ENCODE data around the gene NFATC3.

Gene NFATC3

GRCh38 chr16:68190081-68190480 is 104.9 kb downstream of the NFATC3 start:
- TF ChIP-seq POLR2A (IDR thresholded peaks at IDR 0.05; ENCODE audit: low read length) (no peak), GATA1 (IDR thresholded peaks at IDR 0.05; ENCODE audit: low read depth, low read length) (no peak)

GRCh38 chr16:68190736-68191510 is 105.8 kb downstream of the NFATC3 start:
- TF ChIP-seq POLR2A (IDR thresholded peaks at IDR 0.05; ENCODE audit: low read length) = no peak
- no peak for TF ChIP-seq GATA1 (IDR thresholded peaks at IDR 0.05; ENCODE audit: low read depth, low read length)
- no peak for DNase-seq

More at GRCh38 chr16:68190081-68190480, 104.9 kb downstream of the NFATC3 start:
- peak in 1 of 2 experiments; percentile 16 for DNase-seq

GRCh38 chr16:68194251-68194650 is 109.1 kb downstream of the NFATC3 start:
- DNase-seq = no peak
- no peak for TF ChIP-seq GATA1 (IDR thresholded peaks at IDR 0.05; ENCODE audit: low read depth, low read length)

- TF ChIP-seq POLR2A (IDR thresholded peaks at IDR 0.05; ENCODE audit: low read length) = no peak
- no peak for TF ChIP-seq GATA1 (IDR thresholded peaks at IDR 0.05; ENCODE audit: low read depth, low read length)
- DNase-seq = no peak
Measured at GRCh38 chr16:68197250-68197649, 112.1 kb downstream of the NFATC3 start.

- no peak for DNase-seq
- TF ChIP-seq GATA1 (IDR thresholded peaks at IDR 0.05; ENCODE audit: low read depth, low read length) = no peak
- TF ChIP-seq POLR2A (IDR thresholded peaks at IDR 0.05; ENCODE audit: low read length) = no peak
Measured at GRCh38 chr16:68200088-68200783, 115.1 kb downstream of the NFATC3 start.

- DNase-seq = no peak
Measured at GRCh38 chr16:68202091-68202519, 116.9 kb downstream of the NFATC3 start.

GRCh38 chr16:68206245-68206644 is 121.1 kb downstream of the NFATC3 start:
- no peak for TF ChIP-seq GATA1 (IDR thresholded peaks at IDR 0.05; ENCODE audit: low read depth, low read length)
- no peak for TF ChIP-seq POLR2A (IDR thresholded peaks at IDR 0.05; ENCODE audit: low read length)
- no peak for DNase-seq

More at GRCh38 chr16:68202091-68202519, 116.9 kb downstream of the NFATC3 start:
- TF ChIP-seq POLR2A (IDR thresholded peaks at IDR 0.05; ENCODE audit: low read length) = no peak
- no peak for TF ChIP-seq GATA1 (IDR thresholded peaks at IDR 0.05; ENCODE audit: low read depth, low read length)

- DNase-seq = no peak
- no peak for TF ChIP-seq POLR2A (IDR thresholded peaks at IDR 0.05; ENCODE audit: low read length)
- no peak for TF ChIP-seq GATA1 (IDR thresholded peaks at IDR 0.05; ENCODE audit: low read depth, low read length)
Measured at GRCh38 chr16:68214726-68215125, 129.6 kb downstream of the NFATC3 start.

- DNase-seq = no peak
- TF ChIP-seq POLR2A (IDR thresholded peaks at IDR 0.05; ENCODE audit: low read length) (no peak), GATA1 (IDR thresholded peaks at IDR 0.05; ENCODE audit: low read depth, low read length) (no peak)
Measured at GRCh38 chr16:68215302-68215701, 130.1 kb downstream of the NFATC3 start.

GRCh38 chr16:68216240-68216639 is 131.1 kb downstream of the NFATC3 start:
- no peak for DNase-seq
- TF ChIP-seq POLR2A (IDR thresholded peaks at IDR 0.05; ENCODE audit: low read length) (no peak), GATA1 (IDR thresholded peaks at IDR 0.05; ENCODE audit: low read depth, low read length) (no peak)

GRCh38 chr16:68217506-68217905 is 132.3 kb downstream of the NFATC3 start:
- TF ChIP-seq POLR2A (IDR thresholded peaks at IDR 0.05; ENCODE audit: low read length) (no peak), GATA1 (IDR thresholded peaks at IDR 0.05; ENCODE audit: low read depth, low read length) (no peak)
- no peak for DNase-seq

GRCh38 chr16:68219725-68220351 is 134.7 kb downstream of the NFATC3 start:
- TF ChIP-seq GATA1 (IDR thresholded peaks at IDR 0.05; ENCODE audit: low read depth, low read length) = no peak
- no peak for TF ChIP-seq POLR2A (IDR thresholded peaks at IDR 0.05; ENCODE audit: low read length)

GRCh38 chr16:68223072-68223471 is 137.9 kb downstream of the NFATC3 start:
- TF ChIP-seq GATA1 (IDR thresholded peaks at IDR 0.05; ENCODE audit: low read depth, low read length) (no peak), POLR2A (IDR thresholded peaks at IDR 0.05; ENCODE audit: low read length) (no peak)
- no peak for DNase-seq

More at GRCh38 chr16:68219725-68220351, 134.7 kb downstream of the NFATC3 start:
- no peak for DNase-seq

GRCh38 chr16:68226116-68226515 is 140.9 kb downstream of the NFATC3 start:
- TF ChIP-seq POLR2A (IDR thresholded peaks at IDR 0.05; ENCODE audit: low read length) (no peak), GATA1 (IDR thresholded peaks at IDR 0.05; ENCODE audit: low read depth, low read length) (no peak)
- DNase-seq = no peak

Measured in erythroblast (primary cell).